Measurements from ENCODE around the gene LENG1.
"Not testable (repeated sequence)": the region's sequence is repeated elsewhere in the genome, so short reads cannot be mapped to it uniquely, and the experiment has no call there.

LENG1 gene

GRCh38 chr19:54159352-54160181 lies at the start of gene LENG1:
Gene LENG1, minus strand, starts transcription at chr19:54159721. Its CDS starts 26 bp downstream, at chr19:54159695.
- in situ Hi-C loops (cut with HindIII; ENCODE audit: low sequenced_read_pairs), result no loop called here

- in situ Hi-C loops (cut with HindIII; ENCODE audit: low sequenced_read_pairs), result no loop called here
These were observed 49.2 kb upstream of the LENG1 start for GRCh38 chr19:54208784-54209057.

- in situ Hi-C loops (cut with HindIII; ENCODE audit: low sequenced_read_pairs), result no loop called here
These were observed 48.7 kb upstream of the LENG1 start for GRCh38 chr19:54207983-54208783.

GRCh38 chr19:54207676-54207982 lies 48.1 kb upstream of the LENG1 start:
- in situ Hi-C loops (cut with HindIII; ENCODE audit: low sequenced_read_pairs), result no loop called here

- in situ Hi-C loops (cut with HindIII; ENCODE audit: low sequenced_read_pairs), result not testable (repeated sequence)
These were observed 47.7 kb upstream of the LENG1 start for GRCh38 chr19:54207193-54207592.

- in situ Hi-C loops (cut with HindIII; ENCODE audit: low sequenced_read_pairs), result no loop called here
These were observed 47.3 kb upstream of the LENG1 start for GRCh38 chr19:54206831-54207177.

- in situ Hi-C loops (cut with HindIII; ENCODE audit: low sequenced_read_pairs), result no loop called here
These were observed 46.7 kb upstream of the LENG1 start for GRCh38 chr19:54206030-54206830.

GRCh38 chr19:54204767-54205468 lies 45.4 kb upstream of the LENG1 start:
- in situ Hi-C loops (cut with HindIII; ENCODE audit: low sequenced_read_pairs), result no loop called here

- in situ Hi-C loops (cut with HindIII; ENCODE audit: low sequenced_read_pairs), result no loop called here
These were observed 43.7 kb upstream of the LENG1 start for GRCh38 chr19:54203151-54203611.

- in situ Hi-C loops (cut with HindIII; ENCODE audit: low sequenced_read_pairs), result no loop called here
These were observed 42.5 kb upstream of the LENG1 start for GRCh38 chr19:54201980-54202379.

GRCh38 chr19:54201172-54201701 lies 41.7 kb upstream of the LENG1 start:
- in situ Hi-C loops (cut with HindIII; ENCODE audit: low sequenced_read_pairs), result no loop called here

GRCh38 chr19:54199401-54199800 lies 39.9 kb upstream of the LENG1 start:
- in situ Hi-C loops (cut with HindIII; ENCODE audit: low sequenced_read_pairs), result no loop called here

GRCh38 chr19:54197121-54197520 lies 37.6 kb upstream of the LENG1 start:
- in situ Hi-C loops (cut with HindIII; ENCODE audit: low sequenced_read_pairs), result no loop called here

- in situ Hi-C loops (cut with HindIII; ENCODE audit: low sequenced_read_pairs), result no loop called here
These were observed 37.0 kb upstream of the LENG1 start for GRCh38 chr19:54196536-54196935.

GRCh38 chr19:54194463-54194862 lies 34.9 kb upstream of the LENG1 start:
- in situ Hi-C loops (cut with HindIII; ENCODE audit: low sequenced_read_pairs), result not testable (repeated sequence)

- in situ Hi-C loops (cut with HindIII; ENCODE audit: low sequenced_read_pairs), result no loop called here
These were observed 33.5 kb upstream of the LENG1 start for GRCh38 chr19:54193011-54193410.

- in situ Hi-C loops (cut with HindIII; ENCODE audit: low sequenced_read_pairs), result no loop called here
These were observed 32.4 kb upstream of the LENG1 start for GRCh38 chr19:54191811-54192453.

GRCh38 chr19:54191011-54191810 lies 31.7 kb upstream of the LENG1 start, which contains the start of gene TSEN34:
Gene TSEN34, plus strand, starts transcription at chr19:54191308. Its CDS starts 57 bp downstream, at chr19:54191365.
- in situ Hi-C loops (cut with HindIII; ENCODE audit: low sequenced_read_pairs), result no loop called here

GRCh38 chr19:54190503-54191010 lies 31.0 kb upstream of the LENG1 start:
- in situ Hi-C loops (cut with HindIII; ENCODE audit: low sequenced_read_pairs), result no loop called here

Data from DLD1 (cell line).